GM23338 (cell line): ENCODE results near the gene LDB3. TPM values are rescaled to one million over a fixed set of nuclear protein-coding genes. Genes with fewer than 3 reads are reported as not detected.

Experiments
- ATAC-seq: fragments of 200-7000 bp; cut with Tn5 transposase; 3 replicates; pipeline ENCODE4 v1.9.1; 2020
- DNase-seq: peaks from one replicate; pipeline ENCODE4 v3.0.0-alpha.2; 2015; ENCODE audit warnings: low spot score
- H2AFZ ChIP-seq: fragments of 200-600 bp; sonication (generic); 2 replicates; pipeline ENCODE4 v1.8.0; 2016; ENCODE audit warnings: antibody characterized with exemption, mild to moderate bottlenecking, moderate library complexity
- H3F3A ChIP-seq: fragments of 200-600 bp; sonication (generic); replicated peaks from 2 replicates; pipeline ENCODE4 v1.8.0; 2017; ENCODE audit warnings: antibody characterized with exemption, mixed run types, low read depth
- H3K27ac ChIP-seq: fragments of 200-600 bp; sonication (generic); 2 replicates; pipeline ENCODE4 v1.6.1; 2016; ENCODE audit warnings: low read depth
- H3K27me3 ChIP-seq: fragments of 200-600 bp; sonication (generic); 2 replicates; pipeline ENCODE4 v1.8.0; 2016; ENCODE audit warnings: mild to moderate bottlenecking, mixed run types, moderate library complexity; ENCODE audit not compliant: insufficient read depth
- H3K36me3 ChIP-seq: fragments of 200-600 bp; sonication (generic); 2 replicates; pipeline ENCODE4 v1.8.0; 2016; ENCODE audit warnings: mild to moderate bottlenecking; ENCODE audit not compliant: insufficient read depth
- H3K4me1 ChIP-seq: fragments of 200-600 bp; sonication (generic); 2 replicates; pipeline ENCODE4 v1.8.0; 2016; ENCODE audit warnings: mild to moderate bottlenecking, moderate library complexity; ENCODE audit not compliant: insufficient read depth
- H3K4me2 ChIP-seq: fragments of 200-600 bp; sonication (generic); 2 replicates; pipeline ENCODE4 v1.7.1; 2017; ENCODE audit warnings: mixed run types
- H3K4me3 ChIP-seq: fragments of 200-600 bp; sonication (generic); 2 replicates; pipeline ENCODE4 v1.6.1; 2016; ENCODE audit warnings: mixed run types
- H3K79me2 ChIP-seq: fragments of 200-600 bp; sonication (generic); replicated peaks from 2 replicates; pipeline ENCODE4 v1.8.0; 2017; ENCODE audit warnings: mild to moderate bottlenecking; ENCODE audit not compliant: insufficient read depth
- H3K9me2 ChIP-seq: fragments of 200-600 bp; sonication (generic); 2 replicates; pipeline ENCODE4 v1.8.0; 2017; ENCODE audit not compliant: insufficient read depth
- H4K20me1 ChIP-seq: fragments of 200-600 bp; sonication (generic); replicated peaks from 2 replicates; pipeline ENCODE4 v1.8.0; 2017; ENCODE audit warnings: mild to moderate bottlenecking; ENCODE audit not compliant: insufficient read depth
- H3K27ac Mint-ChIP-seq: 2 replicates; pipeline ENCODE4 v1.8.0; 2020; ENCODE audit warnings: inconsistent platforms, mild to moderate bottlenecking, moderate library complexity, mixed read lengths
- H3K27me3 Mint-ChIP-seq: 3 replicates; pipeline ENCODE4 v1.8.0; 2022; ENCODE audit warnings: low read depth, mild to moderate bottlenecking, moderate library complexity, mixed read lengths, inconsistent platforms; ENCODE audit not compliant: insufficient read depth, poor library complexity
- H3K36me3 Mint-ChIP-seq: 3 replicates; pipeline ENCODE4 v1.8.0; 2021; ENCODE audit warnings: low read depth, mild to moderate bottlenecking, inconsistent platforms, moderate library complexity, mixed read lengths
- H3K4me1 Mint-ChIP-seq: 3 replicates; pipeline ENCODE4 v1.8.0; 2020; ENCODE audit warnings: mild to moderate bottlenecking, inconsistent platforms, mixed read lengths
- H3K4me3 Mint-ChIP-seq: 3 replicates; pipeline ENCODE4 v1.8.0; 2021; ENCODE audit warnings: moderate library complexity, mild to moderate bottlenecking, inconsistent platforms, mixed read lengths
- H3K9me3 Mint-ChIP-seq: 3 replicates; pipeline ENCODE4 v1.8.0; 2020; ENCODE audit warnings: moderate library complexity, mild to moderate bottlenecking, inconsistent platforms, mixed read lengths
- CTCF ChIP-seq, 2 experiments: fragments of 200-600 bp in 1 of 2; sonication (generic) in 1 of 2; conservative IDR thresholded peaks; 2 replicates each; pipeline versions ENCODE4 v1.5.1 to v1.6.1; 2016 to 2017; ENCODE audit warnings: antibody characterized with exemption in 2 of 2, low read depth in 2 of 2, mild to moderate bottlenecking in 2 of 2, moderate library complexity in 1 of 2
- EZH2 ChIP-seq: fragments of 200-600 bp; sonication (generic); IDR thresholded peaks from one replicate; pipeline ENCODE4 v1.8.0; 2017; ENCODE audit warnings: antibody characterized with exemption, mild to moderate bottlenecking, low read depth; ENCODE audit not compliant: unreplicated experiment
- NANOG ChIP-seq: IDR thresholded peaks from 2 replicates; pipeline ENCODE4 v1.6.1; 2016; ENCODE audit warnings: antibody characterized with exemption, borderline replicate concordance
- POLR2AphosphoS5 ChIP-seq: IDR thresholded peaks from 2 replicates; pipeline ENCODE4 v1.6.1; 2016; ENCODE audit warnings: antibody characterized with exemption, low read depth
- REST ChIP-seq: IDR thresholded peaks from one replicate; pipeline ENCODE4 v1.6.1; 2018; ENCODE audit warnings: antibody characterized with exemption; ENCODE audit not compliant: unreplicated experiment
- STAT1 ChIP-seq: IDR thresholded peaks from one replicate; pipeline ENCODE4 v1.6.1; 2016; ENCODE audit warnings: antibody characterized with exemption; ENCODE audit not compliant: unreplicated experiment
- ZNF114 ChIP-seq: fragments of 250-450 bp; sonication (Bioruptor Pico); IDR thresholded peaks from 2 replicates; pipeline ENCODE4 v1.5.0; 2020; ENCODE audit warnings: mild to moderate bottlenecking, moderate library complexity
- ZNF462 ChIP-seq: fragments of 250-450 bp; sonication (Bioruptor Pico); IDR thresholded peaks from 2 replicates; pipeline ENCODE4 v1.5.0; 2020; ENCODE audit warnings: mild to moderate bottlenecking, moderate library complexity
- polyA plus RNA-seq: library from polyadenylated mRNA; unstranded; fragments of >200 nt; fragmentation: Nextera tagmentation; extraction: Ambion mirVana; gene quantifications from 2 replicates; pipeline ENCODE4 v1.2.1, GENCODE V29; 2016
- total RNA-seq: library from RNA; depleted of rRNA; stranded (reverse); fragments of >200 nt; shearing (Covaris generic); gene quantifications from 2 replicates; pipeline ENCODE4 v1.2.3, GENCODE V29; 2014

The LDB3 gene
- total and polyA plus RNA-seq, 2 experiments from 2014 or later, result 0.14 to 0.16 TPM

GRCh38 chr10:86692664-86693063 is 24.4 kb downstream of the LDB3 start:
- peaks cover 44% of the 10 kb centered on the region for H3K4me1 Mint-ChIP-seq
- no peaks in the 10 kb centered on the region for H3K36me3 Mint-ChIP-seq
- TF ChIP-seq CTCF (conservative IDR thresholded peaks at IDR 0.05; ENCODE audit: low read depth in 2 of 2) (no peak), STAT1 (no peak), ZNF462 (CRISPR knock-in tag) (no peak), EZH2 (no peak), REST (no peak), ZNF114 (CRISPR knock-in tag) (no peak), NANOG (no peak), POLR2AphosphoS5 (no peak)
- H3K27ac Mint-ChIP-seq, result no peak overlapping the region
- Histone ChIP-seq H3K36me3 (no peaks in the 10 kb centered on the region), H3K27ac (no peak overlapping the region), H3K27me3 (no peaks in the 10 kb centered on the region), H2AFZ (no peak overlapping the region), H3K4me3 (no peak overlapping the region), H3K79me2 (no peaks in the 10 kb centered on the region), H3K9me2 (no peaks in the 10 kb centered on the region), H3F3A (0 out of 2 replicates have a peak, but pooled peaks cover 3% of the 10 kb centered on the region), H3K4me2 (no peak overlapping the region), H3K4me1 (peaks cover 15% of the 10 kb centered on the region), H4K20me1 (no peaks in the 10 kb centered on the region)
- no peaks in the 10 kb centered on the region for H3K9me3 Mint-ChIP-seq
- peaks cover 21% of the 10 kb centered on the region for H3K27me3 Mint-ChIP-seq
- DNase-seq, result no peak
- ATAC-seq, result no peak
- H3K4me3 Mint-ChIP-seq, result no peak overlapping the region
